HepG2 (cell line): ENCODE measurements around the gene IFT80. TPM values are rescaled to one million over a fixed set of nuclear protein-coding genes. Genes with fewer than 3 reads are reported as not detected.

Experiments
- ATAC-seq: fragments of 200-7000 bp; cut with Tn5 transposase; 3 replicates; pipeline ENCODE4 v1.9.1; 2020; ENCODE audit warnings: mild to moderate bottlenecking, moderate library complexity
- BruUV-seq: library from RNA; stranded (reverse); fragments of 400-500 nt; replicated peaks from 2 replicates; lab custom pipeline; 2021; lab: Mats Ljungman, UMichigan
- CTCF ChIA-PET: fragments of 300-600 bp; formaldehyde crosslinking; extraction: SDS; loops from one replicate; lab custom pipeline; 2021; ENCODE audit warnings: low total read pairs, inconsistent platforms, low intra/inter-chr PET ratio; lab: Yijun Ruan, JAX
- POLR2A ChIA-PET: fragments of 350-600 bp; sonication (Branson Sonifier 250); formaldehyde crosslinking; loops from one replicate; lab custom pipeline; 2020; ENCODE audit warnings: antibody characterized with exemption, inconsistent platforms; lab: Yijun Ruan, JAX
- DNase-seq: peaks from one replicate; pipeline ENCODE4 v3.0.0-alpha.2; 2015; ENCODE audit warnings: low spot score
- FAIRE-seq: peaks from 3 replicates; lab custom pipeline; 2011; peaks lifted over from hg19 to GRCh38; lab: Jason Lieb, UNC
- H2AFZ ChIP-seq: one replicate; pipeline ENCODE4 v1.6.1; 2011; ENCODE audit warnings: low read length, inconsistent platforms
- H3K27ac ChIP-seq: fragments of 300-600 bp; 3 replicates; pipeline ENCODE4 v1.8.0; 2011; ENCODE audit warnings: mixed run types, mild to moderate bottlenecking, mixed read lengths, low read length, inconsistent platforms; ENCODE audit not compliant: insufficient read depth; ENCODE audit errors: extremely low read length
- H3K27me3 ChIP-seq, 2 experiments: fragments of 200-600 bp in 1 of 2; 2 replicates in 1 of 2; 3 replicates in 1 of 2; pipeline versions ENCODE4 v1.6.0 to v1.8.0; 2011; ENCODE audit warnings: low read length in 2 of 2, mild to moderate bottlenecking in 2 of 2, moderate library complexity in 2 of 2, inconsistent platforms in 1 of 2; ENCODE audit not compliant: insufficient read depth in 2 of 2, control insufficient read depth in 1 of 2
- H3K36me3 ChIP-seq, 2 experiments: fragments of 200-600 bp in 1 of 2; replicated peaks in 1 of 2; 2 replicates in 1 of 2; 3 replicates in 1 of 2; pipeline versions ENCODE4 v1.5.1 to v1.8.0; 2011; ENCODE audit warnings: low read length in 2 of 2, inconsistent platforms in 1 of 2; ENCODE audit not compliant: insufficient read depth in 2 of 2, control insufficient read depth in 1 of 2
- H3K4me1 ChIP-seq: 2 replicates; pipeline ENCODE4 v1.5.1; 2012; ENCODE audit warnings: low read length, inconsistent platforms; ENCODE audit not compliant: insufficient read depth
- H3K4me2 ChIP-seq: 2 replicates; pipeline ENCODE4 v1.6.0; 2011; ENCODE audit warnings: low read depth, low read length, inconsistent platforms
- H3K4me3 ChIP-seq, 3 experiments: fragments of 200-600 bp in 1 of 3; sonication (generic), shearing (Covaris generic) in 1 of 3; replicated peaks in 1 of 3; 2 replicates each; pipeline ENCODE4 v1.5.1; 2011 to 2016; ENCODE audit warnings: low read length in 3 of 3, inconsistent platforms in 2 of 3, low read depth in 2 of 3, mild to moderate bottlenecking in 2 of 3, control low read depth in 1 of 3, mixed read lengths in 1 of 3; ENCODE audit not compliant: insufficient read depth in 1 of 3
- H3K79me2 ChIP-seq: one replicate; pipeline ENCODE4 v1.6.1; 2011; ENCODE audit warnings: low read length, inconsistent platforms; ENCODE audit not compliant: insufficient read depth
- H3K9ac ChIP-seq: 2 replicates; pipeline ENCODE4 v1.6.0; 2011; ENCODE audit warnings: mild to moderate bottlenecking, low read depth, low read length, inconsistent platforms; ENCODE audit not compliant: insufficient read depth
- H3K9me3 ChIP-seq: 2 replicates; pipeline ENCODE4 v1.5.1; 2012; ENCODE audit warnings: mild to moderate bottlenecking, low read length
- H4K20me1 ChIP-seq: 2 replicates; pipeline ENCODE4 v1.6.0; 2011; ENCODE audit warnings: inconsistent platforms, mild to moderate bottlenecking, low read length, moderate library complexity; ENCODE audit not compliant: insufficient read depth
- CENPT ChIP-seq: sonication (generic); formaldehyde crosslinking; IDR thresholded peaks from 2 replicates; pipeline ENCODE4 v1.8.0; 2022; ENCODE audit warnings: low read depth, mild to moderate bottlenecking, moderate library complexity, missing genetic modification reagents
- GPBP1L1 ChIP-seq: sonication (generic); formaldehyde crosslinking; IDR thresholded peaks from 2 replicates; pipeline ENCODE4 v1.5.0; 2020; ENCODE audit warnings: mild to moderate bottlenecking, missing genetic modification reagents
- IRF1 ChIP-seq: sonication (generic); formaldehyde crosslinking; IDR thresholded peaks from 2 replicates; pipeline ENCODE4 v1.4.0; 2020; ENCODE audit warnings: low read depth, mild to moderate bottlenecking, missing genetic modification reagents
- MED1 ChIP-seq: sonication (generic); formaldehyde crosslinking; IDR thresholded peaks from 2 replicates; pipeline ENCODE4 v1.4.0; 2020; ENCODE audit warnings: missing genetic modification reagents
- NFAT5 ChIP-seq: sonication (generic); formaldehyde crosslinking; IDR thresholded peaks from 2 replicates; pipeline ENCODE4 v1.4.0; 2020; ENCODE audit warnings: missing genetic modification reagents
- NFIC ChIP-seq: IDR thresholded peaks from 2 replicates; pipeline ENCODE4 v1.6.1; 2012; ENCODE audit warnings: mild to moderate bottlenecking, low read length, inconsistent platforms
- NRL ChIP-seq: sonication (generic); formaldehyde crosslinking; IDR thresholded peaks from 2 replicates; pipeline ENCODE4 v1.5.0; 2020; ENCODE audit warnings: missing genetic modification reagents, mild to moderate bottlenecking, moderate library complexity, borderline replicate concordance
- PHF5A ChIP-seq: IDR thresholded peaks from one replicate; pipeline ENCODE4 v1.6.1; 2018; ENCODE audit warnings: low read depth, missing genetic modification reagents; ENCODE audit not compliant: unreplicated experiment
- RBAK ChIP-seq: sonication (generic); formaldehyde crosslinking; IDR thresholded peaks from 2 replicates; pipeline ENCODE4 v1.5.1; 2020; ENCODE audit warnings: mild to moderate bottlenecking, missing genetic modification reagents
- SNAPC5 ChIP-seq: sonication (generic); formaldehyde crosslinking; IDR thresholded peaks from 2 replicates; pipeline ENCODE4 v1.8.1; 2023; ENCODE audit warnings: mild to moderate bottlenecking, missing genetic modification reagents, borderline replicate concordance
- STAG1 ChIP-seq: sonication (generic); formaldehyde crosslinking; IDR thresholded peaks from 2 replicates; pipeline ENCODE4 v1.4.0; 2020; ENCODE audit warnings: missing genetic modification reagents
- TRIM24 ChIP-seq: sonication (generic); formaldehyde crosslinking; IDR thresholded peaks from 2 replicates; pipeline ENCODE4 v1.8.0; 2022; ENCODE audit warnings: mild to moderate bottlenecking, missing genetic modification reagents
- ZBTB1 ChIP-seq: sonication (generic); formaldehyde crosslinking; IDR thresholded peaks from 2 replicates; pipeline ENCODE4 v1.4.0; 2020; ENCODE audit warnings: missing genetic modification reagents, borderline replicate concordance
- ZBTB14 ChIP-seq: sonication (generic); formaldehyde crosslinking; IDR thresholded peaks from 2 replicates; pipeline ENCODE4 v1.4.0; 2020; ENCODE audit warnings: missing genetic modification reagents
- ZNF138 ChIP-seq: sonication (generic); formaldehyde crosslinking; IDR thresholded peaks from 2 replicates; pipeline ENCODE4 v1.5.0; 2020; ENCODE audit warnings: mild to moderate bottlenecking, low read depth, missing genetic modification reagents
- ZNF20 ChIP-seq: sonication (generic); formaldehyde crosslinking; IDR thresholded peaks from 2 replicates; pipeline ENCODE4 v1.4.0; 2020; ENCODE audit warnings: mild to moderate bottlenecking, moderate library complexity, missing genetic modification reagents
- ZNF720 ChIP-seq: sonication (generic); formaldehyde crosslinking; IDR thresholded peaks from 2 replicates; pipeline ENCODE4 v1.4.0; 2020; ENCODE audit warnings: missing genetic modification reagents
- WGBS: methylation state at CpG from one replicate; pipeline ENCODE4 v1.1.6; 2017; ENCODE audit warnings: low lambda C conversion rate; 5-methylcytosine and 5-hydroxymethylcytosine counted together
- in situ Hi-C: cut with HindIII; loops from 2 replicates; pipeline ENCODE4 v1.10.0; 2017; ENCODE audit warnings: low pct_unique_long_range_greater_than_20kb; ENCODE audit not compliant: extremely low pct_ligation_motif_present
- intact Hi-C: fragments of 100-400 bp; cut with micrococcal nuclease; formaldehyde crosslinking; loops from one replicate; pipeline ENCODE4 v1.10.0; 2022; ENCODE audit not compliant: unreplicated experiment
- polyA plus RNA-seq, 8 experiments: library from polyadenylated mRNA; depleted of rRNA in 3 of 8; stranded (reverse) in 7 of 8; unstranded in 1 of 8; fragments of >200 nt; fragmentation: Illumina TruSeq in 4 of 8; extraction: Trizol in 4 of 8; gene quantifications; 2 replicates each; pipeline versions ENCODE4 v1.2.1 to v1.2.3, GENCODE V29; 2011 to 2016; ENCODE audit warnings: low read depth in 4 of 8, missing spikeins in 1 of 8, mixed read lengths in 1 of 8; ENCODE audit not compliant: insufficient read depth in 1 of 8
- total RNA-seq, 5 experiments: library from RNA; depleted of rRNA; stranded (reverse); fragments of >200 nt; fragmentation: Illumina TruSeq; extraction: Trizol; gene quantifications; 2 replicates each; pipeline ENCODE4 v1.2.3, GENCODE V29; 2016; ENCODE audit warnings: low read depth in 1 of 5

IFT80 gene
- total and polyA plus RNA-seq, 2 of the 13 experiments (the other 11 are each of a cell fraction or from before 2014, with no cell fraction given): 11.4 to 15.7 TPM

GRCh38 chr3:160403028-160403545 lies 4.1 kb upstream of the IFT80 start:
- in situ Hi-C loops: loop anchor here (25.0 kb wide), 1 partner anchor 366 kb away; no protein-coding TSS in a partner anchor
- DNase-seq (no peak), ATAC-seq (no peak), FAIRE-seq (no peak)
- Histone ChIP-seq H3K27ac (peak overlapping the region; percentile 98), H3K36me3 (peaks cover 0 to 7% of the 10 kb centered on the region in 2 experiments; a peak in 2 of 5 replicates), H3K27me3 (no peaks in the 10 kb centered on the region; a peak in 1 of 5 replicates), H3K4me1 (peaks cover 25% of the 10 kb centered on the region), H3K9ac (peak overlapping the region; percentile 96), H3K4me3 (peak overlapping the region; percentile 87 to 94 (median 94); a peak in 5 of 6 replicates), H4K20me1 (peaks cover 9% of the 10 kb centered on the region; the same call in 1 of the 2 replicates), H3K9me3 (no peaks in the 10 kb centered on the region), H2AFZ (no peak overlapping the region), H3K79me2 (peaks cover 93% of the 10 kb centered on the region), H3K4me2 (peak overlapping the region; percentile 75)
- intact Hi-C loops: no loop called here
- ChIA-PET POLR2A (no interaction called here), CTCF (no interaction called here)
- no TSS peak for BruUV-seq
- WGBS: 8% methylated on average over 2 of the region's 2 CpGs
- TF ChIP-seq GPBP1L1 (CRISPR knock-in tag): no peak
- TF ChIP-seq ZNF138 (CRISPR knock-in tag): no peak
- TF ChIP-seq NRL: no peak
- no peak for TF ChIP-seq TRIM24
- TF ChIP-seq IRF1 (CRISPR knock-in tag): no peak
- no peak for TF ChIP-seq NFAT5
- no peak for TF ChIP-seq CENPT
- no peak for TF ChIP-seq ZNF20 (CRISPR knock-in tag)
- TF ChIP-seq NFIC: no peak
- no peak for TF ChIP-seq STAG1 (CRISPR knock-in tag)
- TF ChIP-seq MED1 (CRISPR knock-in tag): no peak
- TF ChIP-seq ZBTB1: no peak
- TF ChIP-seq ZBTB14 (CRISPR knock-in tag): no peak
- TF ChIP-seq RBAK (CRISPR knock-in tag): no peak
- TF ChIP-seq PHF5A (CRISPR knock-in tag): no peak
- no peak for TF ChIP-seq SNAPC5 (CRISPR knock-in tag)
- TF ChIP-seq ZNF720 (CRISPR knock-in tag): no peak
